Neural crest cell (in vitro differentiated cells): ENCODE data around the gene APOBEC3H. TPM values are rescaled to one million over a fixed set of nuclear protein-coding genes. Genes with fewer than 3 reads are reported as not detected.

Source experiments
- DNase-seq: peaks from one replicate; pipeline ENCODE4 v3.0.0; 2021; ENCODE audit warnings: low read depth, mixed read lengths, low spot score
- H3K27ac Mint-ChIP-seq: one replicate; pipeline ENCODE4 v1.8.0; 2021; ENCODE audit warnings: mild to moderate bottlenecking, mixed read lengths; ENCODE audit not compliant: unreplicated experiment
- H3K27me3 Mint-ChIP-seq: 2 replicates; pipeline ENCODE4 v1.8.0; 2021; ENCODE audit warnings: low read depth, mild to moderate bottlenecking, mixed read lengths
- H3K36me3 Mint-ChIP-seq: 2 replicates; pipeline ENCODE4 v1.8.0; 2021; ENCODE audit warnings: low read depth, mild to moderate bottlenecking, mixed read lengths
- H3K4me1 Mint-ChIP-seq: 2 replicates; pipeline ENCODE4 v1.8.0; 2021; ENCODE audit warnings: mixed read lengths
- H3K4me3 Mint-ChIP-seq: one replicate; pipeline ENCODE4 v1.8.0; 2021; ENCODE audit warnings: mild to moderate bottlenecking, mixed read lengths
- H3K9me3 Mint-ChIP-seq: 2 replicates; pipeline ENCODE4 v1.8.0; 2021; ENCODE audit warnings: mixed read lengths
- CTCF ChIP-seq: fragments of 200-600 bp; sonication (generic); conservative IDR thresholded peaks from 2 replicates; pipeline ENCODE4 v1.5.0; 2021; ENCODE audit warnings: antibody characterized with exemption, mild to moderate bottlenecking
- total RNA-seq: library from RNA; stranded (reverse); gene quantifications from 2 replicates; pipeline ENCODE4 v1.2.1, GENCODE V29; 2021

The APOBEC3H gene
- total RNA-seq, 1 donor from 2014 or later, result not detected

- H3K9me3 Mint-ChIP-seq, result no peaks in the 10 kb centered on the region
- peaks cover 6% of the 10 kb centered on the region for H3K4me1 Mint-ChIP-seq
- H3K27ac Mint-ChIP-seq, result no peak overlapping the region
- H3K4me3 Mint-ChIP-seq, result no peak overlapping the region
- DNase-seq, result no peak
- H3K27me3 Mint-ChIP-seq, result no peaks in the 10 kb centered on the region
- no peaks in the 10 kb centered on the region for H3K36me3 Mint-ChIP-seq
- no peak for TF ChIP-seq CTCF
Measured at GRCh38 chr22:39095971-39096370, 1.1 kb upstream of the APOBEC3H start.

GRCh38 chr22:39098026-39098425 lies 982 bp downstream of the APOBEC3H start:
- no peak for DNase-seq
- H3K27ac Mint-ChIP-seq, result no peak overlapping the region
- no peak overlapping the region for H3K4me3 Mint-ChIP-seq
- H3K4me1 Mint-ChIP-seq, result peaks cover 6% of the 10 kb centered on the region
- H3K27me3 Mint-ChIP-seq, result no peaks in the 10 kb centered on the region
- no peaks in the 10 kb centered on the region for H3K9me3 Mint-ChIP-seq
- TF ChIP-seq CTCF, result no peak
- H3K36me3 Mint-ChIP-seq, result no peaks in the 10 kb centered on the region

GRCh38 chr22:39098576-39098975 lies 1.5 kb downstream of the APOBEC3H start:
- Mint-ChIP-seq H3K27me3 (no peaks in the 10 kb centered on the region), H3K27ac (no peak overlapping the region), H3K36me3 (no peaks in the 10 kb centered on the region), H3K9me3 (no peaks in the 10 kb centered on the region), H3K4me3 (no peak overlapping the region), H3K4me1 (peaks cover 6% of the 10 kb centered on the region)
- TF ChIP-seq CTCF, result no peak
- no peak for DNase-seq

- Mint-ChIP-seq H3K36me3 (no peaks in the 10 kb centered on the region), H3K27ac (no peak overlapping the region), H3K9me3 (no peaks in the 10 kb centered on the region), H3K4me3 (no peak overlapping the region), H3K27me3 (no peaks in the 10 kb centered on the region), H3K4me1 (peaks cover 6% of the 10 kb centered on the region)
- TF ChIP-seq CTCF, result no peak
- DNase-seq, result no peak
Measured at GRCh38 chr22:39101226-39101625, 4.2 kb downstream of the APOBEC3H start.

- Mint-ChIP-seq H3K36me3 (no peaks in the 10 kb centered on the region), H3K4me1 (no peaks in the 10 kb centered on the region), H3K4me3 (no peak overlapping the region), H3K27ac (no peak overlapping the region), H3K27me3 (no peaks in the 10 kb centered on the region), H3K9me3 (no peaks in the 10 kb centered on the region)
- TF ChIP-seq CTCF, result no peak
- no peak for DNase-seq
Measured at GRCh38 chr22:39103431-39103830, 6.4 kb downstream of the APOBEC3H start.

- H3K27me3 Mint-ChIP-seq, result no peaks in the 10 kb centered on the region
- no peaks in the 10 kb centered on the region for H3K36me3 Mint-ChIP-seq
- H3K27ac Mint-ChIP-seq, result no peak overlapping the region
- no peak for DNase-seq
- TF ChIP-seq CTCF, result no peak
- H3K4me3 Mint-ChIP-seq, result no peak overlapping the region
- peaks cover 7% of the 10 kb centered on the region for H3K4me1 Mint-ChIP-seq
- H3K9me3 Mint-ChIP-seq, result no peaks in the 10 kb centered on the region
Measured at GRCh38 chr22:39106326-39106725, 9.3 kb downstream of the APOBEC3H start.
